ENCODE data around the gene METTL6. TPM values are rescaled to one million over a fixed set of nuclear protein-coding genes. Genes with fewer than 3 reads are reported as not detected.

The METTL6 gene
- total RNA-seq, 1 donor from 2014 or later = 19.7 TPM

- Mint-ChIP-seq H3K36me3 (ENCODE audit: low read depth) (peaks cover 11% of the 10 kb centered on the region), H3K4me1 (ENCODE audit: low read depth) (no peaks in the 10 kb centered on the region), H3K27me3 (ENCODE audit: low read depth) (no peaks in the 10 kb centered on the region), H3K27ac (ENCODE audit: unreplicated experiment) (no peak overlapping the region), H3K9me3 (ENCODE audit: low read depth) (no peaks in the 10 kb centered on the region), H3K4me3 (ENCODE audit: unreplicated experiment) (no peak overlapping the region)
- TF ChIP-seq CTCF (IDR thresholded peaks at IDR 0.05) = no peak
- no peak for DNase-seq (ENCODE audit: low spot score)
These were observed 22.3 kb upstream of the METTL6 start for GRCh38 chr3:15449489-15450224.

- Mint-ChIP-seq H3K27ac (ENCODE audit: unreplicated experiment) (no peak overlapping the region), H3K4me1 (ENCODE audit: low read depth) (peaks cover 22% of the 10 kb centered on the region), H3K4me3 (ENCODE audit: unreplicated experiment) (no peak overlapping the region), H3K27me3 (ENCODE audit: low read depth) (no peaks in the 10 kb centered on the region), H3K9me3 (ENCODE audit: low read depth) (no peaks in the 10 kb centered on the region), H3K36me3 (ENCODE audit: low read depth) (peaks cover 20% of the 10 kb centered on the region)
- no peak for TF ChIP-seq CTCF (IDR thresholded peaks at IDR 0.05)
- no peak for DNase-seq (ENCODE audit: low spot score)
These were observed 16.6 kb upstream of the METTL6 start for GRCh38 chr3:15443826-15444524.

- no peak overlapping the region for H3K4me3 Mint-ChIP-seq (ENCODE audit: unreplicated experiment)
- H3K27ac Mint-ChIP-seq (ENCODE audit: unreplicated experiment) = peak overlapping the region; percentile 50
- H3K4me1 Mint-ChIP-seq (ENCODE audit: low read depth) = peaks cover 23% of the 10 kb centered on the region
- H3K9me3 Mint-ChIP-seq (ENCODE audit: low read depth) = no peaks in the 10 kb centered on the region
- no peak for TF ChIP-seq CTCF (IDR thresholded peaks at IDR 0.05)
- H3K36me3 Mint-ChIP-seq (ENCODE audit: low read depth) = peaks cover 35% of the 10 kb centered on the region
- H3K27me3 Mint-ChIP-seq (ENCODE audit: low read depth) = no peaks in the 10 kb centered on the region
- DNase-seq (ENCODE audit: low spot score) = no peak
These were observed 13.5 kb upstream of the METTL6 start for GRCh38 chr3:15440891-15441290.

- Mint-ChIP-seq H3K4me1 (ENCODE audit: low read depth) (peaks cover 23% of the 10 kb centered on the region), H3K27ac (ENCODE audit: unreplicated experiment) (no peak overlapping the region), H3K4me3 (ENCODE audit: unreplicated experiment) (no peak overlapping the region), H3K36me3 (ENCODE audit: low read depth) (peaks cover 38% of the 10 kb centered on the region), H3K27me3 (ENCODE audit: low read depth) (no peaks in the 10 kb centered on the region), H3K9me3 (ENCODE audit: low read depth) (no peaks in the 10 kb centered on the region)
- DNase-seq (ENCODE audit: low spot score) = no peak
- TF ChIP-seq CTCF (IDR thresholded peaks at IDR 0.05) = no peak
These were observed 12.1 kb upstream of the METTL6 start for GRCh38 chr3:15439476-15439875.

GRCh38 chr3:15438983-15439382 is 11.6 kb upstream of the METTL6 start:
- no peaks in the 10 kb centered on the region for H3K27me3 Mint-ChIP-seq (ENCODE audit: low read depth)
- no peak overlapping the region for H3K27ac Mint-ChIP-seq (ENCODE audit: unreplicated experiment)
- TF ChIP-seq CTCF (IDR thresholded peaks at IDR 0.05) = no peak
- DNase-seq (ENCODE audit: low spot score) = no peak
- peaks cover 42% of the 10 kb centered on the region for H3K36me3 Mint-ChIP-seq (ENCODE audit: low read depth)
- no peaks in the 10 kb centered on the region for H3K9me3 Mint-ChIP-seq (ENCODE audit: low read depth)
- no peak overlapping the region for H3K4me3 Mint-ChIP-seq (ENCODE audit: unreplicated experiment)
- peaks cover 23% of the 10 kb centered on the region for H3K4me1 Mint-ChIP-seq (ENCODE audit: low read depth)

Data from chondrocyte (in vitro differentiated cells).